Suprapubic skin (tissue), 4 donors: Measurements from ENCODE around the gene FRYL. TPM values are rescaled to one million over a fixed set of nuclear protein-coding genes. Genes with fewer than 3 reads are reported as not detected.
"Not testable (repeated sequence)": the region's sequence is repeated elsewhere in the genome, so short reads cannot be mapped to it uniquely, and the experiment has no call there.

Experiments used
- DNase-seq, 2 donors: peaks; one replicate each; pipeline ENCODE4 v3.0.0-alpha.2; 2019; ENCODE audit warnings: low spot score in 2 of 2
- H3K27ac ChIP-seq: fragments of 200-600 bp; sonication (generic); one replicate; pipeline ENCODE4 v1.5.1; 2019
- H3K27me3 ChIP-seq: fragments of 200-600 bp; sonication (generic); one replicate; pipeline ENCODE4 v1.5.1; 2019
- H3K36me3 ChIP-seq: fragments of 200-600 bp; sonication (generic); one replicate; pipeline ENCODE4 v1.5.1; 2019
- H3K4me1 ChIP-seq: fragments of 200-600 bp; sonication (generic); one replicate; pipeline ENCODE4 v1.5.1; 2019
- H3K4me3 ChIP-seq: fragments of 200-600 bp; sonication (generic); one replicate; pipeline ENCODE4 v1.5.1; 2019; ENCODE audit warnings: mild to moderate bottlenecking
- H3K9me3 ChIP-seq: fragments of 200-600 bp; sonication (generic); one replicate; pipeline ENCODE4 v1.5.1; 2019
- CTCF ChIP-seq, 2 donors: fragments of 200-600 bp in 1 of 2; fragments of 450-650 bp in 1 of 2; sonication (generic) in 1 of 2; IDR thresholded peaks; one replicate each; pipeline ENCODE4 v1.5.1; 2016 to 2019; ENCODE audit warnings: antibody characterized with exemption in 2 of 2, mild to moderate bottlenecking in 1 of 2, moderate library complexity in 1 of 2
- EP300 ChIP-seq: sonication (generic); formaldehyde crosslinking; IDR thresholded peaks from one replicate; pipeline ENCODE4 v1.6.1; 2017; ENCODE audit warnings: antibody characterized with exemption
- POLR2A ChIP-seq, 2 donors: fragments of 450-650 bp; IDR thresholded peaks; one replicate each; pipeline ENCODE4 v1.6.1; 2017; ENCODE audit warnings: antibody characterized with exemption in 2 of 2, mild to moderate bottlenecking in 2 of 2, moderate library complexity in 2 of 2
- POLR2AphosphoS5 ChIP-seq, 3 donors: sonication (generic); formaldehyde crosslinking; IDR thresholded peaks; one replicate each; pipeline ENCODE4 v1.6.1; 2017; ENCODE audit warnings: antibody characterized with exemption in 3 of 3
- WGBS: methylation state at CpG from one replicate; pipeline ENCODE4 v1.1.5; 2018; 5-methylcytosine and 5-hydroxymethylcytosine counted together
- total RNA-seq, 4 donors: library from RNA; depleted of rRNA; stranded (reverse); fragments of >200 nt; gene quantifications; one replicate each; pipeline ENCODE4 v1.1.0, GENCODE V29; 2016

Gene FRYL
- total RNA-seq, 4 donors from 2014 or later, result 48.4 to 168 (median 73.5) TPM

GRCh38 chr4:48742412-48742811 lies 37.7 kb downstream of the FRYL start:
- Histone ChIP-seq H3K27ac (no peak overlapping the region), H3K27me3 (no peaks in the 10 kb centered on the region), H3K4me1 (peaks cover 13% of the 10 kb centered on the region), H3K4me3 (no peak overlapping the region), H3K9me3 (no peaks in the 10 kb centered on the region), H3K36me3 (no peaks in the 10 kb centered on the region)
- DNase-seq, result no peak
- no peak for TF ChIP-seq CTCF (IDR thresholded peaks at IDR 0.05)
- TF ChIP-seq POLR2AphosphoS5 (IDR thresholded peaks at IDR 0.05), result no peak
- no peak for TF ChIP-seq POLR2A (IDR thresholded peaks at IDR 0.05)
- TF ChIP-seq EP300, result no peak

- 68% methylated on average over 3 of the region's 3 CpGs for WGBS
- Histone ChIP-seq H3K27ac (no peak overlapping the region), H3K4me3 (no peak overlapping the region), H3K36me3 (no peaks in the 10 kb centered on the region), H3K27me3 (no peaks in the 10 kb centered on the region), H3K9me3 (no peaks in the 10 kb centered on the region), H3K4me1 (peaks cover 7% of the 10 kb centered on the region)
- TF ChIP-seq CTCF (IDR thresholded peaks at IDR 0.05) (no peak), POLR2AphosphoS5 (IDR thresholded peaks at IDR 0.05) (no peak), POLR2A (IDR thresholded peaks at IDR 0.05) (no peak), EP300 (no peak)
- no peak for DNase-seq
Observed at GRCh38 chr4:48739560-48740019, 40.5 kb downstream of the FRYL start.

- H3K27me3 ChIP-seq, result no peaks in the 10 kb centered on the region
- TF ChIP-seq CTCF (IDR thresholded peaks at IDR 0.05) (no peak), EP300 (no peak), POLR2A (IDR thresholded peaks at IDR 0.05) (no peak), POLR2AphosphoS5 (IDR thresholded peaks at IDR 0.05) (no peak)
- no peak overlapping the region for H3K4me3 ChIP-seq
- 94% methylated on average over 3 of the region's 3 CpGs for WGBS
- H3K4me1 ChIP-seq, result peaks cover 7% of the 10 kb centered on the region
- no peaks in the 10 kb centered on the region for H3K36me3 ChIP-seq
- no peaks in the 10 kb centered on the region for H3K9me3 ChIP-seq
- DNase-seq, result no peak
- H3K27ac ChIP-seq, result no peak overlapping the region
Observed at GRCh38 chr4:48738856-48739255, 41.2 kb downstream of the FRYL start.

GRCh38 chr4:48728906-48729496 lies 51.1 kb downstream of the FRYL start:
- not testable (repeated sequence) for DNase-seq, H3K9me3 ChIP-seq, H3K4me3 ChIP-seq, H3K36me3 ChIP-seq, H3K27me3 ChIP-seq
- WGBS, result 79% methylated on average over 5 of the region's 15 CpGs
- Histone ChIP-seq H3K4me1 (peaks cover 24% of the 10 kb centered on the region), H3K27ac (peak overlapping the region; percentile 48)

DNA sequence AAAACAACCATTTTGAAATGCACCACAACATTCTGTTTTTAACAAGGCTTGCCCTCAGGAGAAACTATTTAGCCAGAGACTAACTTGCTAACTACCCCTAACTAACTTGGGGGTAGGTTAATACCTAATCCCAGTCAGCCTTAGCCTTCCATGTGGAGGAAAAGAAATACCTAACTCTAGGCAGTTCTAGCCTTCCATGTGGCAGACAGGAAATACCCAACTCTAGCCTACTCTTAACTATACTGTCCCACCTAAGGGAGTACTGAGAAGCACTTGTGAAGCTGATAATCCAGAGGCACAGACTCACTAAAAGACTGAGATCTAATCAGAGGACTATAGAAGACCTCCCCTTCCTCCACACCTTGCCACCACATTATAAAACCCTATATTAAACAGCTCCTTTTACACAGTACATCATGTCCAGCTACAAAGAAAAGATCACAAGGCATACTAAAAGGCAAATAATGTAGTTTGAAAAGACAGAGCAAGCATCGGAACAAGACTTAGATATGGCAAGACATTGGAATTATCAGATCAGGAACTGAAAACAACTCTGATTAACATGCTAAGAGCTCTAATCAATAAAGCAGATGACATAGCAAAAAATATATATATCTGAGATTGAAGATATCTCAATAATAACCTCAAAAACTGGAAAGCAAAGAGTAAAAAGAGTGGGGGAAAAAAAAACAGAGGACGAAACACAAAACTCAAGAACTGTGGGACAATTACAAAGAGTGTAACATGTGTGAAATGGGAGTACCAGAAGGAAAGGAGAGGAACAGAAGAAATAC lies 52.2 kb downstream of the FRYL start:
- Histone ChIP-seq H3K4me1 (peaks cover 24% of the 10 kb centered on the region), H3K4me3 (no peak overlapping the region), H3K9me3 (peaks cover 3% of the 10 kb centered on the region), H3K27me3 (no peaks in the 10 kb centered on the region), H3K36me3 (no peaks in the 10 kb centered on the region), H3K27ac (no peak overlapping the region)
- DNase-seq, result no peak
- 93% methylated on average over 2 of the region's 2 CpGs for WGBS
- TF ChIP-seq EP300 (no peak), POLR2A (IDR thresholded peaks at IDR 0.05) (no peak), POLR2AphosphoS5 (IDR thresholded peaks at IDR 0.05) (no peak), CTCF (IDR thresholded peaks at IDR 0.05) (no peak)
